GM12878 (cell line): ENCODE data around the gene TBC1D10A. TPM values are rescaled to one million over a fixed set of nuclear protein-coding genes. Genes with fewer than 3 reads are reported as not detected.

ENCODE experiments used
- ATF7 ChIP-seq: fragments of 450-650 bp; IDR thresholded peaks from 2 replicates; pipeline ENCODE4 v1.6.1; 2016; ENCODE audit warnings: low read depth, mild to moderate bottlenecking
- MEF2A ChIP-seq: IDR thresholded peaks from 2 replicates; pipeline ENCODE4 v1.6.1; 2011; ENCODE audit warnings: low read depth, mild to moderate bottlenecking, low read length, moderate library complexity; ENCODE audit not compliant: insufficient read depth
- ZNF687 ChIP-seq: fragments of 450-650 bp; IDR thresholded peaks from 2 replicates; pipeline ENCODE4 v1.6.1; 2017; ENCODE audit warnings: mild to moderate bottlenecking, moderate library complexity
- polyA plus RNA-seq, 11 experiments: library from polyadenylated mRNA; depleted of rRNA in 4 of 11; unstranded in 6 of 11; stranded (reverse) in 5 of 11; fragments of >200 nt; fragmentation: Nextera tagmentation in 4 of 11; fragmentation: Illumina TruSeq in 1 of 11; extraction: Ambion mirVana in 4 of 11; extraction: Trizol in 1 of 11; gene quantifications; 1 replicate in 1 of 11; 2 replicates in 10 of 11; pipeline versions ENCODE4 v1.2.1 to v1.2.3, GENCODE V29; 2011 to 2016; ENCODE audit warnings: inconsistent platforms in 2 of 11, missing spikeins in 2 of 11, low read depth in 1 of 11
- total RNA-seq, 4 experiments: library from RNA; depleted of rRNA in 3 of 4; stranded (reverse); fragments of >200 nt in 3 of 4; fragmentation: Illumina TruSeq in 1 of 4; extraction: Trizol in 1 of 4; gene quantifications; 2 replicates each; pipeline versions ENCODE4 v1.2.1 to v1.2.3, GENCODE V29; 2013 to 2021
- TF ChIP-seq, protein P1 (sequence below): fragments of 450-650 bp; IDR thresholded peaks from 2 replicates; pipeline ENCODE4 v1.6.1; 2017; ENCODE audit warnings: antibody characterized with exemption, mild to moderate bottlenecking, moderate library complexity
- TF ChIP-seq, protein P2 (sequence below): fragments of 450-650 bp; conservative IDR thresholded peaks from 2 replicates; pipeline ENCODE4 v1.6.1; 2017; ENCODE audit warnings: mild to moderate bottlenecking, moderate library complexity

Gene TBC1D10A
- total and polyA plus RNA-seq, 10 of the 15 experiments (the other 5 are each of a cell fraction or from before 2014, with no cell fraction given), result 0.27 to 25.7 (median 15.3) TPM

GRCh38 chr22:30317778-30318177, 9.0 kb downstream of the TBC1D10A start (continued):
- TF ChIP-seq, protein P1, sequence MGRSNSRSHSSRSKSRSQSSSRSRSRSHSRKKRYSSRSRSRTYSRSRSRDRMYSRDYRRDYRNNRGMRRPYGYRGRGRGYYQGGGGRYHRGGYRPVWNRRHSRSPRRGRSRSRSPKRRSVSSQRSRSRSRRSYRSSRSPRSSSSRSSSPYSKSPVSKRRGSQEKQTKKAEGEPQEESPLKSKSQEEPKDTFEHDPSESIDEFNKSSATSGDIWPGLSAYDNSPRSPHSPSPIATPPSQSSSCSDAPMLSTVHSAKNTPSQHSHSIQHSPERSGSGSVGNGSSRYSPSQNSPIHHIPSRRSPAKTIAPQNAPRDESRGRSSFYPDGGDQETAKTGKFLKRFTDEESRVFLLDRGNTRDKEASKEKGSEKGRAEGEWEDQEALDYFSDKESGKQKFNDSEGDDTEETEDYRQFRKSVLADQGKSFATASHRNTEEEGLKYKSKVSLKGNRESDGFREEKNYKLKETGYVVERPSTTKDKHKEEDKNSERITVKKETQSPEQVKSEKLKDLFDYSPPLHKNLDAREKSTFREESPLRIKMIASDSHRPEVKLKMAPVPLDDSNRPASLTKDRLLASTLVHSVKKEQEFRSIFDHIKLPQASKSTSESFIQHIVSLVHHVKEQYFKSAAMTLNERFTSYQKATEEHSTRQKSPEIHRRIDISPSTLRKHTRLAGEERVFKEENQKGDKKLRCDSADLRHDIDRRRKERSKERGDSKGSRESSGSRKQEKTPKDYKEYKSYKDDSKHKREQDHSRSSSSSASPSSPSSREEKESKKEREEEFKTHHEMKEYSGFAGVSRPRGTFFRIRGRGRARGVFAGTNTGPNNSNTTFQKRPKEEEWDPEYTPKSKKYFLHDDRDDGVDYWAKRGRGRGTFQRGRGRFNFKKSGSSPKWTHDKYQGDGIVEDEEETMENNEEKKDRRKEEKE, result no peak
- no peak for TF ChIP-seq ATF7
- TF ChIP-seq MEF2A, result no peak
- TF ChIP-seq ZNF687, result no peak
- TF ChIP-seq, protein P2, sequence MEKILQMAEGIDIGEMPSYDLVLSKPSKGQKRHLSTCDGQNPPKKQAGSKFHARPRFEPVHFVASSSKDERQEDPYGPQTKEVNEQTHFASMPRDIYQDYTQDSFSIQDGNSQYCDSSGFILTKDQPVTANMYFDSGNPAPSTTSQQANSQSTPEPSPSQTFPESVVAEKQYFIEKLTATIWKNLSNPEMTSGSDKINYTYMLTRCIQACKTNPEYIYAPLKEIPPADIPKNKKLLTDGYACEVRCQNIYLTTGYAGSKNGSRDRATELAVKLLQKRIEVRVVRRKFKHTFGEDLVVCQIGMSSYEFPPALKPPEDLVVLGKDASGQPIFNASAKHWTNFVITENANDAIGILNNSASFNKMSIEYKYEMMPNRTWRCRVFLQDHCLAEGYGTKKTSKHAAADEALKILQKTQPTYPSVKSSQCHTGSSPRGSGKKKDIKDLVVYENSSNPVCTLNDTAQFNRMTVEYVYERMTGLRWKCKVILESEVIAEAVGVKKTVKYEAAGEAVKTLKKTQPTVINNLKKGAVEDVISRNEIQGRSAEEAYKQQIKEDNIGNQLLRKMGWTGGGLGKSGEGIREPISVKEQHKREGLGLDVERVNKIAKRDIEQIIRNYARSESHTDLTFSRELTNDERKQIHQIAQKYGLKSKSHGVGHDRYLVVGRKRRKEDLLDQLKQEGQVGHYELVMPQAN, result no peak
